ENCODE results near the gene SCGB1A1. TPM values are rescaled to one million over a fixed set of nuclear protein-coding genes. Genes with fewer than 3 reads are reported as not detected.

Gene SCGB1A1
- polyA plus RNA-seq, 1 of the 3 experiments (the other 2 are of a cell fraction) = not detected

GRCh38 chr11:62394825-62395538 is 23.9 kb upstream of the SCGB1A1 start:
- peak overlapping the region; percentile 75 for H2AFZ ChIP-seq (ENCODE audit: low read depth)
- ChIA-PET CTCF (interaction anchor here (0.6 to 8.5 kb wide), 68 partner anchors 9 to 937 kb away, joined by 3 to 195 read pairs (median 5); partner anchors contain the start of genes AHNAK, B3GAT3, EEF1G and EML3), POLR2A (interaction anchor here (0.6 to 3.4 kb wide), 11 partner anchors 57 to 389 kb away, joined by 3 to 30 read pairs (median 5); partner anchors contain the start of genes AHNAK, ASRGL1, C11orf98 and CSKMT)
- H3K9ac ChIP-seq = no peak overlapping the region; the same call in 1 of the 2 replicates
- H3K27ac ChIP-seq (ENCODE audit: low read depth in 2 of 2, low read length in 1 of 2) = peak overlapping the region; percentile 6 to 93; a peak in 3 of 4 replicates
- H3K27me3 ChIP-seq (ENCODE audit: insufficient read depth) = no peaks in the 10 kb centered on the region
- H3F3A ChIP-seq (replicated peaks; ENCODE audit: insufficient read depth) = no peaks in the 10 kb centered on the region
- peak; percentile 89 for DNase-seq
- WGBS (ENCODE audit: low lambda C conversion rate) = 11% methylated on average over 14 of the region's 14 CpGs
- peak overlapping the region; percentile 28 to 35 for H3K4me3 ChIP-seq (ENCODE audit: low read depth in 2 of 2, low read length in 1 of 2)
- no peaks in the 10 kb centered on the region for H3K9me2 ChIP-seq
- H3K4me1 ChIP-seq (ENCODE audit: control insufficient read depth in 1 of 2, insufficient read depth in 2 of 2, low read depth in 1 of 2, low read length in 1 of 2) = peaks cover 18 to 39% of the 10 kb centered on the region in 2 experiments; a peak in 3 of 4 replicates
- no peaks in the 10 kb centered on the region for H4K20me1 ChIP-seq (ENCODE audit: insufficient read depth)
- H3K4me2 ChIP-seq = peak overlapping the region; percentile 76
- H3K79me2 ChIP-seq (ENCODE audit: insufficient read depth) = no peaks in the 10 kb centered on the region
- no peaks in the 10 kb centered on the region for H3K36me3 ChIP-seq (replicated peaks in 1 of 2; ENCODE audit: control insufficient read depth in 1 of 2, insufficient read depth in 2 of 2, low read length in 1 of 2)
- H3K9me3 ChIP-seq = no peaks in the 10 kb centered on the region
- TF ChIP-seq GABPA (IDR thresholded peaks at IDR 0.05; ENCODE audit: low read depth) (no peak), ZBTB33 (IDR thresholded peaks at IDR 0.05; ENCODE audit: borderline replicate concordance, low read depth) (no peak), POLR2AphosphoS5 (IDR thresholded peaks at IDR 0.05; ENCODE audit: low read depth, low read length) (no peak), FOXM1 (IDR thresholded peaks at IDR 0.05; ENCODE audit: low read depth) (no peak), NRF1 (IDR thresholded peaks at IDR 0.05; ENCODE audit: low read depth, low read length) (no peak), SMC3 (IDR thresholded peaks at IDR 0.05; ENCODE audit: low read depth, low read length) (peak; percentile 81), GATA2 (CRISPR knock-in tag; IDR thresholded peaks at IDR 0.05) (no peak), SIN3A (IDR thresholded peaks at IDR 0.05; ENCODE audit: borderline replicate concordance, low read depth, low read length) (0 out of 2 replicates have a peak, but pooled peaks have one; percentile 66), YY1 (IDR thresholded peaks at IDR 0.05; ENCODE audit: low read depth) (no peak), MAX (IDR thresholded peaks at IDR 0.05; ENCODE audit: low read depth) (no peak; the same call in 1 of the 2 replicates), REST (IDR thresholded peaks at IDR 0.05; ENCODE audit: low read depth, low read length) (no peak), TEAD4 (IDR thresholded peaks at IDR 0.05; ENCODE audit: borderline replicate concordance, insufficient read depth) (no peak), TAF1 (IDR thresholded peaks at IDR 0.05; ENCODE audit: borderline replicate concordance, low read depth, low read length) (no peak), ELF1 (IDR thresholded peaks at IDR 0.05) (no peak), TCF12 (IDR thresholded peaks at IDR 0.05) (no peak), PBX3 (IDR thresholded peaks at IDR 0.05) (peak; percentile 57; the same call in 1 of the 2 replicates), JUND (IDR thresholded peaks at IDR 0.05) (no peak), CHD2 (IDR thresholded peaks at IDR 0.05; ENCODE audit: low read length, partially characterized antibody) (peak; percentile 85), FOXJ3 (CRISPR knock-in tag; IDR thresholded peaks at IDR 0.05) (no peak), EP300 (IDR thresholded peaks at IDR 0.05; ENCODE audit: borderline replicate concordance in 1 of 2, low read depth in 1 of 2, low read length in 1 of 2) (peak in 1 of 2 experiments; percentile 56; a peak in 2 of 4 replicates), NFIC (IDR thresholded peaks at IDR 0.05; ENCODE audit: borderline replicate concordance) (no peak; the same call in 1 of the 2 replicates), FOSL2 (IDR thresholded peaks at IDR 0.05; ENCODE audit: borderline replicate concordance, low read depth) (no peak), RAD21 (IDR thresholded peaks at IDR 0.05; ENCODE audit: low read length) (peak; percentile 93), IRF3 (IDR thresholded peaks at IDR 0.05; ENCODE audit: low read depth, low read length) (no peak), EZH2phosphoT487 (IDR thresholded peaks at IDR 0.05; ENCODE audit: borderline replicate concordance, low read depth) (no peak)

All from SK-N-SH (cell line).